8988T (cell line): ENCODE data around the gene TRAK2.
"Not testable (repeated sequence)": the region's sequence is repeated elsewhere in the genome, so short reads cannot be mapped to it uniquely, and the experiment has no call there.

Experiments
- DNase-seq: peaks from one replicate; pipeline ENCODE4 v3.0.0; 2011

The TRAK2 gene

DNA sequence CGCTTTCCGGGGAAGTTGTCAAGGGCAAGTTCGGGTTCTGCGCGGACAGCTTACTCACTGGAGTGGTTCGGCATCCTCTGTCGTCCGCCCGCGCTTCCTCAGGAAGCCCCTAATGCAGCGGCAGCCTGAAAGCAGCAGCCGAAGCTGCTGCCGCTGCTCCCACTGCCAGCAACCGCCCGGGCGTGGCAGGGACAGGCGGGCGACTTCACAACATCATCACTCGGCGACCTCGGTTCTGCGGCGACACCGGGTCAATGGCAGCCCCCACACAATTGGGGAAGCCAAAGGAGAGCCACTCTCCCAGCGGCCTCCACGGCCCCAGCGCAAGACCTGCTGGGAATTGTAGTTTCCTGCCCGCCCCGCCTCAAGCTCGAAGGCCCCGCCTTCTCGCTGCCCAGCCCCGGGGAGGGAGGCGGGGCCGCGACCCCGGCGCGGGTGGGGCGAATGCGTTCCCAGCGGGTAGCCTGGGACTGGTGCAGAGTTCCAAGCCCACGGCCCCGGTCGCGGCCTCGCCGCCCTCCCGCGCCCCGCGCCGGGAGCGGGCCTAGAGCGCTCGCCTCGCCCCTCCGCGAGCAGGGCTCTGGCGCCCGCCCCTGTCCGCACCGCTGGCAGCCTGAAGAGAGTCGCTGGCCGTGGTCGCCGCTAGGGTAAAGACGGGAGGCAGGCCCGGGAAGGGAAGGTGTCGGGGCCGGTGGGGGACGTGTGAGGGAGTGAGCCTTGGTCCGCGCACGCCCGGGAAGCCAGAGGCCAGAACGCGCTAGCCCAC lies at the start of gene TRAK2, which contains the start of gene STRADB:
TRAK2 (minus strand) TSS at position 167 of the 766 bp plus-strand sequence. CDS start 30,951 bp downstream, outside the sequence.
STRADB (plus strand) TSS at position 449 of the 766 bp plus-strand sequence. CDS start 3,101 bp downstream, outside the sequence.
- DNase-seq, result peak; percentile 87

DNA sequence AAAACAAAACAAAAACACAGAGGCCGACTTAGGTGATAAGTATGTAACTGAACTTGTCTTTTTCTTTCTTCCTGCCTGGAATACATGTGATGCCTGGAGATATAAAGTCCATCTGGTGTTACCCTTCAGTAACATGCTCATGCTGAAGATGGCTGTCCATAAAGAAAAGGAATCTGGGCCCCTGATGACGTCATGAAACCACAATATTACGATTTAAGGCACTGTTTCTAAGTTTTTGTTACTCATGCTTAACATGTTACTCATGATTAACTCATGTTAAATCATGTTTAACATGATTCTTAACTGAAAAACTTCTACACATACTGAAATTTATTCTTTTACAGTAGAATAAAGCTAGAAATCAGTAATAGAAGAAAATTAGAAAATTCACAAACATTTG lies 49.3 kb upstream of the TRAK2 start:
- no peak for DNase-seq

DNA sequence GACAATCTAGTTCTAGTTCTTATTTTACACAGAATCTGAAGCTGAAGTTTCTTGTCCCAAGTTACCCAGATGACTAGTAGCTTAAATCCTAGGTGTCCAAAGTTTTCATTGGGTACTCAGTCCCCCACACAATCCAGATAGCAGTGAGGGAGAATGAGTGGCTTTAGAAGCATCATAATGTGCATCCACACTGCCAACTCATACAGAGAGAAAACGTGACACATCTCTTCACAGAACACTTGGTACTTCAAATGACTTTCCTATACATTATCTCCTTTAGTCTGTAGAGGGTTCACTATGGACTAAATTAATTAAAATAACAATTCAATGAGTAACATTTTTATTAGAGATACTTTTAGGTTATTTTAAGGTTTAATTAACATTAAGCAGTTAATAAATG lies 45.5 kb upstream of the TRAK2 start:
- DNase-seq, result no peak

- no peak for DNase-seq
Measured at GRCh38 chr2:201490291-201490690, 39.0 kb upstream of the TRAK2 start.

- no peak for DNase-seq
Measured at GRCh38 chr2:201484805-201485204, 33.5 kb upstream of the TRAK2 start.

DNA sequence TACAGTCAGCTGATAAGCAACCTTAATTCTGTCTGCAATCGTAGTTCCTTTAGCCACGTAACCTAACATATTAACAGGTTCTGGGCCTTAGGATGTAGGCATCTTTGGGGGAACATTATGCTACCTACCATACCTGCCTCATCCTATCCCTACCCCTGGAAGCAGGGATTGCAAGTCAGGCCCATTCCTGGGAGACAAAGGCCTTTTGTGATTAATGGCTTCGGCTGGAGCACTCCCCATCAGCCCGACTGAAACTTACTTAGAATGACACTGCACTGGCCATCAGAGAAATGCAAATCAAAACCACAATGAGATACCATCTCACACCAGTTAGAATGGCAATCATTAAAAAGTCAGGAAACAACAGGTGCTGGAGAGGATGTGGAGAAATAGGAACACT lies 32.5 kb upstream of the TRAK2 start:
- DNase-seq, result not testable (repeated sequence)

DNA sequence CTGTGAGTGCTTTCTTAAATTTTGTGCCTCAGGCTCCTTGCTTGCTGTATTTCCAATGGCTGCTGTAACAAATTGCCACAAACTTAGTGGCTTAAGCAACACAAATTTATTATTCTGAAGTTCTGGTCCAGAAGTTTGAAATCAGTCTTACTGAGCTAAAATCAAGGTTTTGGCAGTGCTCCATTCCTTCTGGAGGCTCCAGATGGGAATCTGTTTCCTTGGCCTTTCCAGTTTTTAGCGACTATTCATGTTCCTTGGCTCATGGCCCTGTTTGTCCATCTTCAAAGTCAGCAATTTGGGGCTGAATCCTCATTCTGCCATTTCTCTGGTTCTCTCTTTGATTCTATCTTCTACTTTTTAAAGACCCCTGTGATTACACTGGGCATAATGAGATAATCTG lies 32.1 kb upstream of the TRAK2 start:
- DNase-seq, result no peak

DNA sequence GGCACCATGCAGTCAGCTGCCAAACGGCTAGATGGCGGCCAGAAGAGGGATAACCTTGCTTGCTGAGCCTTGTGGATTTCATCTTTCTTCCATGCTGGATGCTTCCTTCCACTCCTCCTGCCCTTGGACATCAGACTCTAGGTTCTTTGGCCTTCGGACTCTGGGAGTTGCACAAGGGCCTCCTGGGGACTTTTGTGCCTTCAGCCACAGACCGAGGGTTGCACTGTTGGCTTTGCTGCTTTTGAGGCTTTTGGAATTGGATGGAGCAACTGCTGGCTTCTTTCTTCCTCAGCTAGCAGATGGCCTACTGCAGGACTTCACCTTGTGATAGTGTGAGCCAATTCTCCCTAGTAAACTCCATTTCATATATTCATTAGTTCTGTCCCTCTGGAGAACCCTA lies 31.3 kb upstream of the TRAK2 start:
- DNase-seq, result no peak

DNA sequence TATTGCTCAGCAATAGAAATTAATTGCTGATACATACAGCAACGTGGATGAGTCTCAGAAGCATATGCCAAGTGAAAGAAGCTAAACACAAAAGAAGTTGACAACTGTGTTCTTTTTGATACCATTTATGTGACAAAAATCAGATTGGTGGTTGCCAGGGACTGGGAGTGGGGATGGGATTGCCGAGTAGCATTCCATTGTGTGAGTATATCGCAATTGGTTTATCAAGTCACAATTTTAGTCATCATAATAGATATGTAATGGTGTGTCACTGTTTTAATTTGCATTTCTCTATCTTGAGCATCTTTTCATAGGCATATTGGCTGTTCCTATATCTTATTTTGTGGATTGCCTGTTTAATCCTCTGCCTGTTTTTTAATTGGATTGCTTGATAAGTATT lies 21.2 kb upstream of the TRAK2 start:
- DNase-seq, result no peak

DNA sequence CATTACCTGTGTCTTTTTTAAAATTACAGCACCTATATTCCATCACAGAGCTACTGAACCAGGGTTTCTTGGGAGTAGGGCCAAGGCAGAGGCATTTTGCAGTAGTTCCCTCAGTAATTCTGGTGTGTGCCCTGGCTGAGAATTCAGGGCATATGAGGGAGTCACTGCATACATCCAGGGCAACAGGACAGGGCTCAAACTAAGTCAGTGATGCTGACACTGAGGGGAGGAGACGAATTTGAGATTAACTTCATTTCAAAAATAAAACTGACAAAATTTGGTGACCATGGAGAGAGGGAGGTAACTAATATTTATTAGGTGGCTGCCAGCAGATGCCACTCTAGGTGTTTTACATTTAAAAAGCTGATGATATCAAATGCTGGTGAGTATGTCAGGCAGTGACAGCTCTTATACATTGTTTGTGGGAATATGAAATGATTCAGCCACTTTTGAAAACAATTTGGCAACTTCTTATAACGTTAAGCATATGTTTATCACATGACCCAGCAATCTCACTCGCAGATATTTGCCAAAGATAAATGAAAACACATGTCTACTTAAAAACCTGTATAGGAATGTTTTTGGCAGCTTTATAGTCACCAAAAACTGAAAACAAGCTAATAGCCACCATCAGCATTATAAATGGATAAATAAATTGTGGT lies 20.6 kb upstream of the TRAK2 start:
- no peak for DNase-seq

GRCh38 chr2:201470821-201471731 lies 19.8 kb upstream of the TRAK2 start:
- no peak for DNase-seq

GRCh38 chr2:201467666-201468065 lies 16.4 kb upstream of the TRAK2 start:
- DNase-seq, result no peak

- DNase-seq, result no peak
Measured at GRCh38 chr2:201466050-201466675, 14.9 kb upstream of the TRAK2 start.

DNA sequence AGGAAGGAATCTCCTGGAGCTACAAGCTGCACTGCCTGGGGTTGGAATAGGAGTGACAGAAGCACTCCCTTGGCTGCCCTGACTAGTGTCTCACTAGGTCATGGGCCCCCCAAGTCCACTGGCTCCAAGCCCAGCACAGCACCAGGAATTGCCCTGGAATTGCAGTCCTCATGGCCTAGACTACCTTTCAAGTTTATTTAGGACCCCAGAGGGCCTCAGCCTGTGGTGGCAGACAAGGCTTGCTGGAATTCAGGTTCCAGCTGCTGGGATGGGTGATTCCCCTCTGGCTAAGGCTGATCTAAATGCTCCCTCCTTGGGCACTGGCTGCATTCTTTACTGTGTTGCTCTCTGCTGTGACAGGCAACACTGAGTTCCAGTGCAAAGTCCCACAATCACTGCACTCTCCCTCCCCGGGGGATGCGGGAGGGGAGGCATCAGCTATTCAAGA lies 14.3 kb upstream of the TRAK2 start:
- DNase-seq, result no peak

GRCh38 chr2:201464547-201464946 lies 13.3 kb upstream of the TRAK2 start:
- DNase-seq, result no peak

DNA sequence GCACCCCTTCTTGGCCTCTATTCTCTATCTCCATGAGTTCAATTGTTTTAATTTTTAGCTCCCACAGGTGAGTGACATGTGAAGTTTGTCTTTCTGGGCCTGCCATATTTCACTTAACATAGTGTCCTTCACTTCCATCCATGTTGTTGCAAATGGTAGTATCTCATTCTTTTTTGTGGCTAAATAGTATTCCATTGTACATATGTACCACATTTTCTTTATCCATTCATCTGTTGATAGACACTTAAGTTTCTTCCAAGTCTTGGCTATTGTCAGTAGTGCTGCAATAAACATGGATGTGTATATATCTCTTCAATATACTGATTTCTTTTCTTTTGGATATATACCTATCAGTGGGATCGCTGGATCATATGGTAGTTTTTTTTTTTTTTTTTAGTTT lies 9.3 kb upstream of the TRAK2 start:
- no peak for DNase-seq

DNA sequence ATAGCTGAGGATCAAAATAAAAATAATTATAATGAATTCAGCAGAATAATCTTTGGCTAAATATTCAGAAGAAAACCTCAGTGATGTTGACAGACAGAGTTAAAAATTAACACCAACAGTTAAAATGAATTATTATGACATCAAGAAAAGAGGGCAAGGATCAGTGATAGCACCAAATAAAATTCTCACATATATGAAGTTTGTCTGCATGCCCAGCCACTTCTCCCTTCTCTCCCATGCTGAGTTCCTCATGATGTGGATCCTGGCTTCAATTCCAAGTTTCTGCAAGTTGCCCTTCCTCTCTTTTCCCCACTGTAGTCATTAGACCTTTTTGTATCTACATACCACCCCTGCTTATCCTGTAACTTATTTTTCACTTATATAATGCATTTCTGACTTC lies 7.1 kb upstream of the TRAK2 start:
- no peak for DNase-seq

GRCh38 chr2:201452922-201453643 lies 1.8 kb upstream of the TRAK2 start:
- DNase-seq, result no peak

DNA sequence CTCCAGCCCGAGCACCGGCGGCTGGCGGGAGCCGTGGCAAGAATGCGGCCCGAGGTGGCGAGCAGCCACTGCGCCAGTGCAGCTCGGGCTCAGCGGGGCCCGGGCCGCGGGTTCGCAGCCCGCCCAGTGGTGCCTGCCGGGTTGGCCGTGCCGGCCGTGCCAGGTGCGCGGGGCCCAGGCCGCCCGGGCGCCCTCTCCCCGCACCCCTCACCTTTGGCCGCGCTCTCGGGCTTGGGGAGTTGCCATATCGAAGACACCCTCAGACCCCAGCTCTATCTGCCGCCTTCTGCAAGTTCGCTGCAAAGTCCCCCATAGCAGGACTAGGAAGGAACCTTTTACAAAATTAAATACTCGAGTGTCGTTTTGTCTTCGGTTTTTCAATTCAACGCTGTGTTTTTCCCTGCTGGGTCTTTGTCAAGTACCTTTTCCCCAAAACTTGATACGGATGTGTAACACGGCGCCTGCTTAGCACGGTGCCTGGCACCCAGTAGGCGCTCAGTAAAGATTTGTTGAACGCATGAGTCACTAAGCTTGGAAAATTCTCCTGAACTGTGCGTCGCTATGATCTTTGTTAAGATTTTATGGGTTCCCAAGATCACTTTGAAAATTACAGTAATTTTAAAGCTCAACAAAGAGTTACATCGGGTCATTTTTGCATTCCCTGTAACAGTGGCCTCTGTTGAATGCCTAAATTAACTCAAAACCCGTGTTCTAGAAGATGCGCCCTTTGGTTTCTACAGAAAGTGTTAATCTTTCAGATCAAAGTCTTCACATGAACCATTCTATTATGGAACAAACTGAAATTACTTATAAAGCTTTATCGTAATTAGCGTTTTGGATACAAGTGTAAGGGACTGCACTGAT lies 1.0 kb upstream of the TRAK2 start:
- DNase-seq, result peak; percentile 27

GRCh38 chr2:201450954-201451291 lies 335 bp downstream of the TRAK2 start:
- peak; percentile 12 for DNase-seq

DNA sequence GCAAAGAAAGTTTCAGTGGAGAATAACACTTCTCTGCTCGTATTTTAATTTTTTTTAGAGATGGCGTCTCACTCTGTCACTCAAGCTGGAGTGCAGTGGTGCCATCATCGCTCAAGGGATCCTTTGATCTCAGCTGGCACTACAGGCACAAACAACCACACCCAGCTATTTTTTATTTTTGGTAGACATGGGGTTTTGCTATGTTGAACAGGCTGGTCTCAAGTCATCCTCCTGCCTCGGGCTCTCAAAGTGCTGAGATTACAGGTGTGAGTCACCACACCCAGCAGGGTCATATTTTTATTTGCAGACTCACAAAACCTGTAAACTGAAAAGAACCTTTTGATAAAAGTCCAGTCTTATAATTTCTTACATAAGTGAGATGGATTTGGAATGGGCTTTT lies 2.6 kb downstream of the TRAK2 start:
- no peak for DNase-seq
